GM21526 (cell line): ENCODE results near the gene LRP5.

Experiments
- ATAC-seq: cut with Tn5 transposase; IDR thresholded peaks from one replicate; pipeline ENCODE4 v1.9.1; 2021; ENCODE audit warnings: moderate library complexity; ENCODE audit not compliant: unreplicated experiment, low FRiP score

LRP5 gene

DNA sequence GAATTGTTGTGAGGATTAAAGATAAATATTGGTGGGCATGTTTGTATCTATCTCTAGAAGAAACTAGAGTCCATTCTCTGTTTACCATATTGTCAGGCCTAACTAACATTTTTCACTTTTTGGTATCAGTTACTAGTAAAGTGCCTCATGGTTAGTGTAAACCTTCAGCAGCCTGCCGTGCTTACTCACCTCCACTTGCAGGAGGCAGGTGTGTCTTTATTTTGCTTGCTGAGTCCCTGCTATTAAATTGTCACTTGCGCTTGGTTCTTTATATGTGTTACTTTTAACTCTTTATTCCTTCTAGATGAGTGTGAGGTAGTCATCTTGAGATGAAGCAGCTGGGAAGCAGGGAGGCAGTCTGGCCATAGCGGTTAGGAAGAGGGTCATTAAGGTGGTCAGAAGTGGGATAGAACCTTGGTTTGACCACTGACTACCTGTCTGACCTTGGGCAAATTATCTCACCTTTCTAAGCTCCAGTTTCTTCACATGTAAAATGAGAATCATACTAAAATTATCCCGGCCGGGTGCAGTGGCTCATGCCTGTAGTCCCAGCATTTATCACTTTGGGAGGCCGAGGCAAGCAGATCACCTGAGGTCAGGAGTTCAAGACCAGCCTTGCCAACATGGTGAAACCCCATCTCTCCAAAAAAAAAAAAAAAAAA is 169.3 kb downstream of the LRP5 start:
- no peak for ATAC-seq

DNA sequence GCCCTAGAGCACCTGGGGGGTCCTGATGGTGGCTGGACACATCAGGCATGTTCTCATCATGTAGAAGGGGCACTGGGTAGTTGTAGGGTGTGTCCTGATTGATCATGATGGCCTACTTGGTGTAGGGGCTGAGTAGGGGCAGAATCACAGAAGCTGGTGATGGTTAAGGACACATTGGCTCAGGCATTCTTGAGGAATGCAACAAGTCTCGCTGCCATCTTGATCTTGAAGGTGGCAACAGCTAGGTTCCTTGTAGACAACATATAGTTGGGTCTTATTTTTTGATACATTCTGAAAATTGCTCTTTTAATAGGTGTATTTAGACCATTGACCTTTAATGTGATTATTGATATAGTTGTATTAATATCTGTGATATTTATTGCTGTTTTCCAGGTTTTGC is 176.2 kb downstream of the LRP5 start:
- no peak for ATAC-seq

DNA sequence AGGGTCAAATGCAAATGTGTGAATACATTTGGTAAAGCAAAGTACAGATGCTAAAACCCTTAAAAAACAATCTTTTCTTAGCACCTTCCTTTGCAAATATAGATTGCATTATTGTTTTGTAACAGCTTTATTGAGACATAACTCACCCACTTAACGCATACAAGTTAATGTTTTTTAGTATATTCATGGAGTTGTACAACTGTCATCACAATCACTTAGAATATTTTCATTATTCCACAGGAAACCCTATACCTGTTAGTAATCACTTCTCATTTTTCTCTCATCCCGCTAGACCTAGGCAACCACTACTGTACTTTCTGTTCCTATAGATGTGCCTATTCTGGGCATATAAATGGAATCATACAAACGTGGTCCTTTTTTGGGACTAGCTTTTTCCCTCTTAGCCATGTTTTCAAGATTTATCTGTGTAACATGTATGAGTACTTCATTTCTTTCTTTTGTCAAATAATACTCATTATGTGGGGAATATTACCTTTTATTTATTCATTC is 182.9 kb downstream of the LRP5 start:
- ATAC-seq, result no peak

DNA sequence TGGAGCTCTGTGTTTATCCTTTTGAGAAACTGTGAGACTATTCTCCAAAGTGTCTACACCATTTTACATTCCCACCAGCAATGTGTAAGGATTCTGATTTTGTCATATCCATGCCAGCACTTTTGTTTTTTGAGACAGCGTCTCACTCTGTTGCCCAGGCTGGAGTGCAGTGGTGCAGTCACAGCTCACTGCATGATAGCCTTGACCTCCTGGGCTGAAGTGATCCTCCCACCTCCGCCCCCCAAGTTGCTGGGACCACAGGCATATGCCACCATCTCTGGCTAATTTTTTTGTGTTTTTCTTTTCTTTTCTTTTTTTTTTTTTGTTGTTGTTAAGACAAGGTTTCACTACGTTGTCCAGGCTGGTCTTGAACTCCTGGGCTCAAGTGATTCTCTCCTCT is 183.5 kb downstream of the LRP5 start:
- ATAC-seq, result no peak

DNA sequence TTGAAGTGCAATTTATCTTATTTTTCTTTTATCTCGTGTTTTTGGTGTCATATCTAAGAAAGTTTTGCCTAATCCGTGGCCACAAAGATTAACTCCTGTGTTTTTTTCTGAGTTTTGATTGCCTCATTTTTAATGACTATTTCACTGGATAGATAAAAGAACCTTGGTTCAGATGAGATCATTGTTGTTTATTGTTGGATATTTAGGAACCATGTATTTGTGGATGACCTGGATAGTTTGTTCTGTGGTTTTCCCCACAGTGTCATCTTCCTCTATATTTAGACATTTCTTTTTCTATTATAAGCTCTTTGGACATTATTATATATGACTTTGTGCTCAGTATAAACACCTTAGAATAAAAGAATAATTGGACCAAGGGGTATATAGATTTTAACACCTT is 185.4 kb downstream of the LRP5 start:
- ATAC-seq, result no peak

DNA sequence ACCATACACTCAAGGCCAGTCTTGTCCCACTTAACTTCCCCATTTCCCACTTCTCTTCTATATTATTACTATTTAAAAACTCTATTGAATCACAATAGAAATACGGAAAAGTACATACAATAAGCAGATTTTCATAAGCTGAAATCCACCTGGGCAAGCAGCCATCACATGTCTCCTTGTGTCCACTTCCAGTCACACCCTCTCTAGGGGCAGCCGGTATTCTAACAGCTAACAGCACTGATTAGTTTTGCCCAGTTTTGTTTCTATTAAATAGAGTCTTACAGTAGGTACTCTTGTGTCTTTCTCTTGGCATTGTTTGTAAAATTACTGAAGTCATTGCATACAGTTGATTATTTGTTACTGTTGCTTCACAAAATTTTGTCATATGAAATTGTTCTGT is 185.9 kb downstream of the LRP5 start:
- ATAC-seq, result no peak
